GM12801 (cell line): ENCODE measurements around the gene ABCA1.

Experiments used
- TF ChIP-seq, protein P1 (sequence below): IDR thresholded peaks from one replicate; pipeline ENCODE4 v1.5.1; 2011; ENCODE audit warnings: control low read depth; ENCODE audit not compliant: insufficient read length; ENCODE audit errors: extremely low read depth

Gene ABCA1

DNA sequence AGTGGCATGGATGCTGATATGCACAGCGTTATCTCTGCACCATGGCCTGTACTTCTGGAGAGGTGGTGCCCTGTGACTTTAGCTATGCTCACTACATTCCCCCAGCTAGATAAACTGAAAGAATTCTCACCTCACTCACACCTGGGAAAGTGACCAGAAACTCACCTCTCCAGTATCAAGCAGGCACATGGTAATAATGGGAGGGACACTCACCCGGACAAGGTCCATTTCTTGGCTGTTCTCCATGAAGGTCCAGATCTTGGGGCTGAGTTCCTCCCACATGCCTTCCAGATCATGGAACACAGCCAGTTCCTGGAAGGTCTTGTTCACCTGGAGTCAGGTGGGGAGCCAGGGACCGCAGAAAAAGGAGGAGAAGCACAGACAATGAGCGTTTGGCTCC, 91.2 kb downstream of the ABCA1 start:
- TF ChIP-seq, protein P1, sequence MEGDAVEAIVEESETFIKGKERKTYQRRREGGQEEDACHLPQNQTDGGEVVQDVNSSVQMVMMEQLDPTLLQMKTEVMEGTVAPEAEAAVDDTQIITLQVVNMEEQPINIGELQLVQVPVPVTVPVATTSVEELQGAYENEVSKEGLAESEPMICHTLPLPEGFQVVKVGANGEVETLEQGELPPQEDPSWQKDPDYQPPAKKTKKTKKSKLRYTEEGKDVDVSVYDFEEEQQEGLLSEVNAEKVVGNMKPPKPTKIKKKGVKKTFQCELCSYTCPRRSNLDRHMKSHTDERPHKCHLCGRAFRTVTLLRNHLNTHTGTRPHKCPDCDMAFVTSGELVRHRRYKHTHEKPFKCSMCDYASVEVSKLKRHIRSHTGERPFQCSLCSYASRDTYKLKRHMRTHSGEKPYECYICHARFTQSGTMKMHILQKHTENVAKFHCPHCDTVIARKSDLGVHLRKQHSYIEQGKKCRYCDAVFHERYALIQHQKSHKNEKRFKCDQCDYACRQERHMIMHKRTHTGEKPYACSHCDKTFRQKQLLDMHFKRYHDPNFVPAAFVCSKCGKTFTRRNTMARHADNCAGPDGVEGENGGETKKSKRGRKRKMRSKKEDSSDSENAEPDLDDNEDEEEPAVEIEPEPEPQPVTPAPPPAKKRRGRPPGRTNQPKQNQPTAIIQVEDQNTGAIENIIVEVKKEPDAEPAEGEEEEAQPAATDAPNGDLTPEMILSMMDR: no peak

DNA sequence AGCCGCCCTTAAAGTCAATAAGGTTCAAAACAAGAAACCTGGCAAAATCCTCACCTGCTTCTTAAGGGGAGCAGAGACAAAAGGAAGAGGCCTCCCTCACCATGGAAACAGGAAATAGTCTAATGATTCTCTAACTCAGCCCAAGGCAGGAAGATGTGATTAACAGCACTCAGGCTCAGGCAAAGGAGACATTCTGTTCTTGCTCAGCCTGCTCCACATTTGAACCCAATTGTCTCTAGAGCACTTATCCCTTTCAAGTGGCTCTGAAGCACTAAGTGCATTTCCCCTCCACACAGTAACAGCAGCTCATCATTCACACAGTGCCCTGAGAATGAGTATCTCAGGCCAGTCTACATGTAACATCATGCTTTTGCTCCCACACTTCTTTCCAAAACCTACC, 91.7 kb downstream of the ABCA1 start:
- TF ChIP-seq, protein P1: no peak

DNA sequence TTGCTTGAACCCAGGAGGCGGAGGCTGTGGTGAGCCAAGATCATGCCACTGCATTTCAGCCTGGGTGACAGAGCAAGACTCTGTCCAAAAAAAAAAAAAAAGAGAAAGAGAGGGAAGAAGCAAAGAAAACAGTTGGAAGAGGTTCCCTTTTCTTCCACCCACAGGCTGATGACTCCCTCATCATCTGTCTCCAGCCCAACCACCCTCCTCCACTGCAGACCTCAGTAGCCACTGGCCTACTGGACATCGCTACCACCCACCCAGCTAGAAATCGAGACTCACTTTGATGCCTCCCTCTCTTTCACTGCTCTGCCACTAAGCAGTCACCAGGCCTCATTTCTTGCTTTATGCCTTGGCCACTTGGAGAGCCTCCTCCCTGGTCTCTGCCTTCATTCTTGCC, 92.8 kb downstream of the ABCA1 start:
- TF ChIP-seq, protein P1: no peak

DNA sequence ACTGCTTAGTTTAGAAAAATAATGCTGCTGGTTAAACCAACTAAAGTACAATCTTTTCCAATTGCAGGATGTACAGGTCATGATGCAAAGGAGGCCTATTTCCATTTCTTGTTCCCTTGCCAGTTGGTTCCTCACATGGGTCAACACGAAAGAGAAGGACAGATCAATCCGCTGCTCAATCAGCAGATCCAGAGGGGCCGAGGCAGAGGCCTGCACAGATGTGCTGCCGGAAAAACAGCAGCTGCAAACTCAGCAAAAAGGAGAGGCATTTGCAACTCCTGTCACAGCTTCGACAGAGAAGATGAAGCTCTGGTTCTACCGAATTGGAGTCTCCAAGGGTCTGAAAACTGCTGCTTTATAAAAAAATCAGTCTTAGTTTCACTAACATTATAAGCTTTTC, 94.3 kb downstream of the ABCA1 start:
- TF ChIP-seq, protein P1: no peak

DNA sequence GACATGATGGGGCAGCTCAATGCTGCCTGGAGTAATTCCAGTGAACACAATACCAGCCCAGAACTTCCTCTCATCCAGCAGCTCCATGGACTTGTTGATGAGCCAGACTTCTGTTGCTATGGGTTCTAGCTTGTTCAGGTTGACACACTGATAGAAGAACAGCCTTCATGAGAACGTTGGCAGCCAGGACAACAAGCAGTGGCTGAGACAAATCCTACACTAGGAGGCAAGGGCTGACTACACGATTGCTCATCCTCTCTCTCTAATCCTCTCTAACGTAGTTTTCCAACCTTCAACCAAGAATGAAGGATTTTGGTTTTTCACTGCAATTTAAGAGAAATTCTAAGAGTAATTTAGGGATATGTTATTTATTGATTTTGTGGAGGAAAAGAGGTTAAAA, 96.3 kb downstream of the ABCA1 start:
- TF ChIP-seq, protein P1: no peak

DNA sequence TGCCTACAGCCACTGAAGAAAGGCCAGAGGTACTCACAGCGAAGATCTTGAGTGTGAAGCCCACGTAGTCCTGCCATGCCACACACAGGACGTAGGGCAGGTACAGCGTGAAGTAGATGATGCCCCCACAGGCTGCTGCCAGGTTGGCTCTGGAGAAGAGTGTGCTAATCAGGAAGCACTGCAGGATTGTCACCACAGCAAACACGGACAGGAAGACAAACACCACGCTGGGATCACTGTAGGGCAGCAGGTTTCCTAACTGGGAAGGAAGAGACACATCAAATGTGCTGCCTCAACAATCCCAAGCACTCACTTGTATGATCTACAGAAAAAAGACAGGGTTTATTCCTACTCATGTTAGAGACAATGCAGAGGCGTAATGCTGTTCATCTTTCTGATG, 101.0 kb downstream of the ABCA1 start:
- TF ChIP-seq, protein P1: no peak

DNA sequence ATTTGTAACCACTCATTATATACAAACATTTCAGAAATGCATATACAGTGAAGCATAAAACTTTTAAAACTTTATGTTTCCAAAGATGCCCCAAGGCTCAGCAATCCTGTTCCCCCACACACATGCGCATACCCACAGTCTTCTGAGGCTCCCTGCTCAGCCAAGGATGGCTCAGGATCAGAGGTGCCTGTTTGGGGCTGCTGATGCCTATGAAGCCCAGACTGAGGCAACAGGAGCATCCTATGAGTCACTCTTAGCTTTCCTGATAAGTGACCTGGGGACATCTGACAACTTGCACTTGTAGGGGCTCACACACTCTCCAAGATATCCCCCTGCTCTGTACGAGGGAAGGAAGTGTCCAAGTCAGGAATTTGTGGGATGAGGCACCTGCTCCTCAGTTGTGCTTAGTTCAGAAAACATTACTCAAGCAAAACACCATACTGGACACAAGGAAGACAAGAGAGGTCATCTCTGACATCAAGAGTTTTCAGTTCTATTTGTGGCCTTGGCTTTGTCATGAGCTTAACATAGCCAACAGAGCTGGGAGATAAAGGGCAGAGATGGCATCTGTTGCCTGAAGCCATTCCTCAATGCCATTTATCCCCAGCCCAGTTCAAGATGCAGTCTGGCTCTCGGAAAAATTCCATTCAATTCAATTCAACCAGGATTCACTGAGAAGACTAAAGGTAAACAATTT, 101.7 kb downstream of the ABCA1 start:
- TF ChIP-seq, protein P1: no peak

DNA sequence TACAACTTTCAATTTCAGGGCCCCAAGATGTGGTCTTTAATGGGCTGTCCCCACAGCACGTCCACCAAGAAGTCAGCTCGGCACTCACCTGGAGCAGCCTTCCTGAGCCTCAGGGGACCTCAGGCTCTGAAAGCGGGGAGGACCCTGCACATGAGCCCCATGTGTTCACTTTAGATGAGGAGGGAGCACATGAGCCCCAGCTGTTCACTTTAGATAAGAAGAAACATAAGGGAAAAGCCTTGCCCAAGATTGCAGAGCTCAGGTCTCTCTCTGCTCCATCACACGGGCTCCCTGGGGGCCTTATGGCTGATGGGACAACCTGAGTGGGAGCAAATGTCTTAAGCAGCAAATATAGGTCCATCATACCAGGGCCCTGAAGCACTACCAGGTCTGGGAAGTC, 107.6 kb downstream of the ABCA1 start:
- TF ChIP-seq, protein P1: no peak
